ENCODE measurements around the gene ADCYAP1R1. TPM values are rescaled to one million over a fixed set of nuclear protein-coding genes. Genes with fewer than 3 reads are reported as not detected.

Gene ADCYAP1R1
- total RNA-seq, 1 experiment from 2014 or later, result 0.12 TPM

GRCh38 chr7:31160941-31161340, 108.8 kb downstream of the ADCYAP1R1 start:
- Histone ChIP-seq H3K79me2 (ENCODE audit: insufficient read depth, low read length) (no peaks in the 10 kb centered on the region), H2AFZ (ENCODE audit: low read depth, low read length, poor library complexity, severe bottlenecking) (no peak overlapping the region), H3K4me1 (ENCODE audit: control insufficient read depth in 1 of 2, insufficient read depth in 2 of 2, low read length in 2 of 2) (no peaks in the 10 kb centered on the region), H3K4me2 (ENCODE audit: low read length) (no peak overlapping the region), H3K9me2 (ENCODE audit: insufficient read depth) (no peaks in the 10 kb centered on the region), H4K20me1 (ENCODE audit: insufficient read depth) (no peaks in the 10 kb centered on the region), H3K4me3 (replicated peaks in 1 of 2; ENCODE audit: low read depth in 1 of 2, low read length in 2 of 2) (no peak overlapping the region), H3K27me3 (ENCODE audit: insufficient read depth, low read length) (peaks cover 26% of the 10 kb centered on the region), H3K27ac (ENCODE audit: low read depth, low read length) (no peak overlapping the region), H3K36me3 (ENCODE audit: control insufficient read depth in 1 of 2, insufficient read depth in 2 of 2, low read length in 2 of 2) (no peaks in the 10 kb centered on the region), H3K9me3 (ENCODE audit: control insufficient read depth in 1 of 2, insufficient read depth in 1 of 2, low read depth in 1 of 2, low read length in 2 of 2) (no peaks in the 10 kb centered on the region), H3K9ac (ENCODE audit: low read length) (no peak overlapping the region)
- TF ChIP-seq SRF (IDR thresholded peaks at IDR 0.05; ENCODE audit: low read depth) (no peak), CBX3 (IDR thresholded peaks at IDR 0.05; ENCODE audit: low read depth) (no peak), YY1 (IDR thresholded peaks at IDR 0.05; ENCODE audit: extremely low read depth, insufficient replicate concordance, low read depth, low read length) (no peak), POLR2AphosphoS5 (IDR thresholded peaks at IDR 0.05; ENCODE audit: low read depth, low read length) (no peak), EZH2phosphoT487 (IDR thresholded peaks at IDR 0.05; ENCODE audit: borderline replicate concordance) (no peak), POLR2A (IDR thresholded peaks at IDR 0.05; ENCODE audit: borderline replicate concordance, extremely low read depth, insufficient read depth, insufficient read length) (no peak), EZH2 (IDR thresholded peaks at IDR 0.05) (no peak), ZFX (IDR thresholded peaks at IDR 0.05) (no peak), REST (IDR thresholded peaks at IDR 0.05; ENCODE audit: low read depth) (no peak), SP1 (IDR thresholded peaks at IDR 0.05; ENCODE audit: low read depth) (no peak), MAX (IDR thresholded peaks at IDR 0.05) (no peak), SIN3A (IDR thresholded peaks at IDR 0.05; ENCODE audit: low read depth) (no peak), JUND (IDR thresholded peaks at IDR 0.05) (no peak), EGR1 (IDR thresholded peaks at IDR 0.05; ENCODE audit: low read depth) (no peak)
- TF ChIP-seq, protein P1, sequence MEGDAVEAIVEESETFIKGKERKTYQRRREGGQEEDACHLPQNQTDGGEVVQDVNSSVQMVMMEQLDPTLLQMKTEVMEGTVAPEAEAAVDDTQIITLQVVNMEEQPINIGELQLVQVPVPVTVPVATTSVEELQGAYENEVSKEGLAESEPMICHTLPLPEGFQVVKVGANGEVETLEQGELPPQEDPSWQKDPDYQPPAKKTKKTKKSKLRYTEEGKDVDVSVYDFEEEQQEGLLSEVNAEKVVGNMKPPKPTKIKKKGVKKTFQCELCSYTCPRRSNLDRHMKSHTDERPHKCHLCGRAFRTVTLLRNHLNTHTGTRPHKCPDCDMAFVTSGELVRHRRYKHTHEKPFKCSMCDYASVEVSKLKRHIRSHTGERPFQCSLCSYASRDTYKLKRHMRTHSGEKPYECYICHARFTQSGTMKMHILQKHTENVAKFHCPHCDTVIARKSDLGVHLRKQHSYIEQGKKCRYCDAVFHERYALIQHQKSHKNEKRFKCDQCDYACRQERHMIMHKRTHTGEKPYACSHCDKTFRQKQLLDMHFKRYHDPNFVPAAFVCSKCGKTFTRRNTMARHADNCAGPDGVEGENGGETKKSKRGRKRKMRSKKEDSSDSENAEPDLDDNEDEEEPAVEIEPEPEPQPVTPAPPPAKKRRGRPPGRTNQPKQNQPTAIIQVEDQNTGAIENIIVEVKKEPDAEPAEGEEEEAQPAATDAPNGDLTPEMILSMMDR (IDR thresholded peaks at IDR 0.05 in 2 of 3, conservative IDR thresholded peaks at IDR 0.05 in 1 of 3; ENCODE audit: borderline replicate concordance in 1 of 3, insufficient read depth in 1 of 3, low read depth in 2 of 3, low read length in 2 of 3), result no peak
- TF ChIP-seq, protein P2, sequence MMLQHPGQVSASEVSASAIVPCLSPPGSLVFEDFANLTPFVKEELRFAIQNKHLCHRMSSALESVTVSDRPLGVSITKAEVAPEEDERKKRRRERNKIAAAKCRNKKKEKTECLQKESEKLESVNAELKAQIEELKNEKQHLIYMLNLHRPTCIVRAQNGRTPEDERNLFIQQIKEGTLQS (IDR thresholded peaks at IDR 0.05), result no peak
- RAD21 ChIA-PET (ENCODE audit: low non-redundant PET in 1 of 2, low total read pairs in 2 of 2, uncharacterized antibody in 2 of 2, unreplicated experiment in 2 of 2), result no interaction called here
- intact Hi-C loops (cut with micrococcal nuclease), result no loop called here
- no TSS peak for BruUV-seq (replicated peaks)
- CTCF ChIA-PET, result no interaction called here
- no peak for ATAC-seq
- DNase-seq (ENCODE audit: low read depth, low spot score), result no peak
- POLR2A ChIA-PET, result no interaction called here

All from HCT116 (cell line).